Spleen (tissue), 11 donors: ENCODE data around the gene DLG3. TPM values are rescaled to one million over a fixed set of nuclear protein-coding genes. Genes with fewer than 3 reads are reported as not detected.

ENCODE experiments used
- DNase-seq: peaks from one replicate; pipeline ENCODE4 v3.0.0-alpha.2; 2020
- H3K27ac ChIP-seq, 8 donors: fragments of 200-600 bp; sonication (generic) in 7 of 8; 1 replicate in 4 of 8; 2 replicates in 4 of 8; pipeline versions ENCODE4 v1.5.0 to v1.8.0; 2016 to 2021; ENCODE audit warnings: inconsistent platforms in 4 of 8, mild to moderate bottlenecking in 4 of 8, moderate library complexity in 1 of 8
- H3K27me3 ChIP-seq, 7 donors: fragments of 200-600 bp; sonication (generic) in 6 of 7; replicated peaks in 1 of 7; 1 replicate in 4 of 7; 2 replicates in 3 of 7; pipeline versions ENCODE4 v1.5.0 to v1.8.0; 2016 to 2021; ENCODE audit warnings: inconsistent platforms in 3 of 7, mild to moderate bottlenecking in 1 of 7
- H3K36me3 ChIP-seq, 6 donors: fragments of 200-600 bp; sonication (generic) in 5 of 6; 1 replicate in 4 of 6; 2 replicates in 2 of 6; pipeline versions ENCODE4 v1.5.0 to v1.8.0; 2016 to 2021; ENCODE audit warnings: inconsistent platforms in 2 of 6
- H3K4me1 ChIP-seq, 6 donors: fragments of 200-600 bp; sonication (generic) in 5 of 6; 1 replicate in 3 of 6; 2 replicates in 3 of 6; pipeline versions ENCODE4 v1.5.0 to v1.8.0; 2016 to 2021; ENCODE audit warnings: inconsistent platforms in 3 of 6
- H3K4me3 ChIP-seq, 8 donors: fragments of 200-600 bp; sonication (generic) in 7 of 8; 1 replicate in 4 of 8; 2 replicates in 4 of 8; pipeline versions ENCODE4 v1.5.0 to v1.8.0; 2016 to 2021; ENCODE audit warnings: inconsistent platforms in 4 of 8, mild to moderate bottlenecking in 4 of 8, moderate library complexity in 2 of 8
- H3K9me3 ChIP-seq, 8 donors: fragments of 200-600 bp; sonication (generic) in 7 of 8; 1 replicate in 4 of 8; 2 replicates in 4 of 8; pipeline versions ENCODE4 v1.5.0 to v1.8.0; 2016 to 2021; ENCODE audit warnings: inconsistent platforms in 4 of 8
- POLR2A ChIP-seq, 3 donors: fragments of 450-650 bp; IDR thresholded peaks; one replicate each; pipeline ENCODE4 v1.5.1; 2017; ENCODE audit warnings: antibody characterized with exemption in 3 of 3, mild to moderate bottlenecking in 1 of 3
- POLR2AphosphoS5 ChIP-seq, 3 donors: sonication (generic); formaldehyde crosslinking; IDR thresholded peaks; one replicate each; pipeline ENCODE4 v1.5.1; 2017; ENCODE audit warnings: antibody characterized with exemption in 3 of 3
- WGBS, 5 donors: extraction: QIAGEN DNeasy Blood & Tissue Kit in 3 of 5; methylation state at CpG; one replicate each; pipeline versions ENCODE4 v1.1.5 to v1.1.7; 2013 to 2018; 5-methylcytosine and 5-hydroxymethylcytosine counted together
- intact Hi-C: fragments of 100-400 bp; cut with DNase I; formaldehyde crosslinking; loops from one replicate; pipeline ENCODE4 v1.15.0; 2023; ENCODE audit warnings: low total_unique reads
- polyA plus RNA-seq, 3 donors: library from polyadenylated mRNA; stranded (reverse); fragments of 200-250 nt; gene quantifications; one replicate each; pipeline ENCODE4 v1.2.1, GENCODE V29; 2013
- total RNA-seq, 7 donors: library from RNA; depleted of rRNA in 3 of 7; stranded (reverse); fragments of >200 nt in 3 of 7; fragmentation: NEBNext Ultra II Directional in 4 of 7; extraction: Animal tissue kit (Norgen Biotek cat#: 25700) in 4 of 7; gene quantifications; one replicate each; pipeline versions ENCODE4 v1.1.0 to v1.2.1, GENCODE V29; 2016 to 2021
- TF ChIP-seq, protein P1 (sequence below), 11 experiments: fragments of 200-600 bp in 7 of 11; fragments of 450-650 bp in 4 of 11; sonication (generic) in 4 of 11; IDR thresholded peaks in 8 of 11; conservative IDR thresholded peaks in 3 of 11; 1 replicate in 7 of 11; 2 replicates in 4 of 11; pipeline versions ENCODE4 v1.4.0 to v1.8.0; 2016 to 2021; ENCODE audit warnings: antibody characterized with exemption in 11 of 11, inconsistent platforms in 4 of 11, mild to moderate bottlenecking in 1 of 11
- donor health status: healthy with polysubstance abuse.
- donor health status: DM: no; HTN: no; CAD: no; lungs with moderate emphysema.
- donor health status: DM: no; HTN: no; CAD: no.
- donor health status: Bipolar disorder and iron deficiency.
- donor health status: healthy.
- donor health status: DM: no; HTN: no; CAD: no.
- donor health status: DM: yes; HTN: yes; CAD: no.

DLG3 gene
- total and polyA plus RNA-seq, 10 donors: 2.7 to 46.3 (median 35.5) TPM

DNA sequence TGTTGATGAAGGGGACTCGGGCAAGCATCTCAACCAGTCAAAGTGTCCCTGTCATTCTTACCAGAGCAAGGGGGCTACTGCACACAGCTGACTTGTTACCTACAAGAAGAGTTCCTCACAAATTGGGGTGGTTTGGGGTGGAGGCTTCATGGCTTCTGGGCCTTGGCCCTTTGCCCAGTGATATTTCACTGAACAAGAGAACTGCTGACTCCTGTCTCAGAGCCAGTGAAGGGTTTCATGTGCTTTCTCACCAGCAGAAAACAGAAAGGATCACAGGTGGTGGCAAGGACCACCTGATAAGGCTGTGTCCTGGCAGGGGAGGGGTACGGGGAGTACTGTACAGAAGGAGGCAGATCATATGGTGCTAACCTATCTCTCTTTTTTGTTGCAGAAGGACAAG lies 53.5 kb downstream of the DLG3 start:
- H3K36me3 ChIP-seq: peaks cover 0 to 80% (median 4%) of the 10 kb centered on the region in 6 donors
- TF ChIP-seq, protein P1, sequence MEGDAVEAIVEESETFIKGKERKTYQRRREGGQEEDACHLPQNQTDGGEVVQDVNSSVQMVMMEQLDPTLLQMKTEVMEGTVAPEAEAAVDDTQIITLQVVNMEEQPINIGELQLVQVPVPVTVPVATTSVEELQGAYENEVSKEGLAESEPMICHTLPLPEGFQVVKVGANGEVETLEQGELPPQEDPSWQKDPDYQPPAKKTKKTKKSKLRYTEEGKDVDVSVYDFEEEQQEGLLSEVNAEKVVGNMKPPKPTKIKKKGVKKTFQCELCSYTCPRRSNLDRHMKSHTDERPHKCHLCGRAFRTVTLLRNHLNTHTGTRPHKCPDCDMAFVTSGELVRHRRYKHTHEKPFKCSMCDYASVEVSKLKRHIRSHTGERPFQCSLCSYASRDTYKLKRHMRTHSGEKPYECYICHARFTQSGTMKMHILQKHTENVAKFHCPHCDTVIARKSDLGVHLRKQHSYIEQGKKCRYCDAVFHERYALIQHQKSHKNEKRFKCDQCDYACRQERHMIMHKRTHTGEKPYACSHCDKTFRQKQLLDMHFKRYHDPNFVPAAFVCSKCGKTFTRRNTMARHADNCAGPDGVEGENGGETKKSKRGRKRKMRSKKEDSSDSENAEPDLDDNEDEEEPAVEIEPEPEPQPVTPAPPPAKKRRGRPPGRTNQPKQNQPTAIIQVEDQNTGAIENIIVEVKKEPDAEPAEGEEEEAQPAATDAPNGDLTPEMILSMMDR (IDR thresholded peaks at IDR 0.05 in 8 of 11, conservative IDR thresholded peaks at IDR 0.05 in 3 of 11): no peak
- no peak for TF ChIP-seq POLR2AphosphoS5 (IDR thresholded peaks at IDR 0.05)
- no peak for TF ChIP-seq POLR2A (IDR thresholded peaks at IDR 0.05)
- DNase-seq: no peak
- no peak overlapping the region for H3K27ac ChIP-seq
- WGBS, 5 donors: 74 to 100% (median 92%) methylated on average over 1 to 2 of the region's 2 CpGs
- no peaks in the 10 kb centered on the region for H3K27me3 ChIP-seq
- no peaks in the 10 kb centered on the region for H3K4me1 ChIP-seq
- intact Hi-C loops: no loop called here
- H3K4me3 ChIP-seq: no peak overlapping the region
- H3K9me3 ChIP-seq: no peaks in the 10 kb centered on the region

DNA sequence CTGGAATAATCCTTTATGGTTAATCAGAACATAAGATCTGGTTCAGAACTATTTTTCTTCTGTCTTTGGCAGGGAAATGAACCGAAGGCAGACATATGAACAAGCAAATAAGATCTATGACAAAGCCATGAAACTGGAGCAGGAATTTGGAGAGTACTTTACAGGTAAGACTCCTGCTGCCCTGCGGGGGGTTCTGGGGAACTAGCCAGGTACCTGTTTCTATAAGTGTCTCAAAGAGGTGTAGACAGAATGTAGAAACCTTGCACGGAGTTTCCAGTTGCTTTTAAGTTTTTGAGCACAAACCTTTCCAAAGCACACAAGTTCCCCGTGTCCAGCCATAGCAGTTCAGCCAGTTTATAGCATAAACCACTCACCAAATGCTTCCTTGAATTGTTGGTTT lies 56.2 kb downstream of the DLG3 start:
- Histone ChIP-seq H3K4me3 (no peak overlapping the region), H3K36me3 (peaks cover 0 to 66% (median 4%) of the 10 kb centered on the region in 6 donors), H3K27ac (no peak overlapping the region), H3K4me1 (no peaks in the 10 kb centered on the region), H3K9me3 (no peaks in the 10 kb centered on the region), H3K27me3 (no peaks in the 10 kb centered on the region)
- no peak for TF ChIP-seq POLR2A (IDR thresholded peaks at IDR 0.05)
- TF ChIP-seq POLR2AphosphoS5 (IDR thresholded peaks at IDR 0.05): no peak
- TF ChIP-seq, protein P1 (IDR thresholded peaks at IDR 0.05 in 8 of 11, conservative IDR thresholded peaks at IDR 0.05 in 3 of 11): no peak
- intact Hi-C loops: no loop called here
- 78 to 98% (median 94%) methylated on average over 4 of the region's 4 CpGs for WGBS, 5 donors
- DNase-seq: no peak

DNA sequence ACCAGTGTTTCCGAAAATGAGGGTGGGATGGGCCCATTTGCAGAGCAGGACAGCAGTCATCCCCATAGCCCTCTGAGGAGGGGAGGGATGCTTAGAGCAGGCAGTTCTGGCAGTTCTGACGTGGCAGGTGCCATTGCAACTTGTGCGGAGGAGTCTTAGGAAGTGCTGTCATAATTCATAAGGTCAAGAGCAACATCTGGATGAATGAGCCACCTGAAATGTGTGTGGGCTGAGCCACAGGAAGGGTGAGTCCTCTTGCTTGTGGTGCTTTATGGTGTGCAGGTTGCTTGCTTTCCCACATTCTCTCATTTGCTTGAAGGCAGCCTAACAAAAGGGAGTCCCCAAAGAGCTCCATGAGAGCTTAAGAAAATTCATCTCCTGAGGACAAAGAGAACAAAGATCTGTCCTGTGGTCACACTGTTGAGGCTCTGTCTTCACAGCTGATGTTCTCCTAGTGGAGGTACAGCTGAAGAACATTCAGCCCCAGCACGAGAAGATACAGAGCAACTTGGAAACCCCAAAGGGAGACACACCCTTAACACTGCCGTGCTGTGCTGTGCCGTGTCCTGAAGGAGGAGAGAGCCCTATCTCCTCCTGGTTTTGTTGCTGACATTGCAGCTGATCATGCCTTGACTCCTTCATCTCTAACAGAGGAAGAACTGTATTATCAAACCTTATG lies 60.3 kb downstream of the DLG3 start:
- DNase-seq: no peak
- Histone ChIP-seq H3K4me1 (no peaks in the 10 kb centered on the region), H3K4me3 (no peak overlapping the region), H3K27me3 (no peaks in the 10 kb centered on the region), H3K36me3 (peaks cover 0 to 37% (median 4%) of the 10 kb centered on the region in 6 donors), H3K9me3 (no peaks in the 10 kb centered on the region), H3K27ac (no peak overlapping the region)
- intact Hi-C loops: no loop called here
- WGBS, 5 donors: 71 to 94% (median 82%) methylated on average over 6 of the region's 6 CpGs
- TF ChIP-seq POLR2A (IDR thresholded peaks at IDR 0.05) (no peak), POLR2AphosphoS5 (IDR thresholded peaks at IDR 0.05) (no peak)
- TF ChIP-seq, protein P1 (IDR thresholded peaks at IDR 0.05 in 8 of 11, conservative IDR thresholded peaks at IDR 0.05 in 3 of 11): no peak

DNA sequence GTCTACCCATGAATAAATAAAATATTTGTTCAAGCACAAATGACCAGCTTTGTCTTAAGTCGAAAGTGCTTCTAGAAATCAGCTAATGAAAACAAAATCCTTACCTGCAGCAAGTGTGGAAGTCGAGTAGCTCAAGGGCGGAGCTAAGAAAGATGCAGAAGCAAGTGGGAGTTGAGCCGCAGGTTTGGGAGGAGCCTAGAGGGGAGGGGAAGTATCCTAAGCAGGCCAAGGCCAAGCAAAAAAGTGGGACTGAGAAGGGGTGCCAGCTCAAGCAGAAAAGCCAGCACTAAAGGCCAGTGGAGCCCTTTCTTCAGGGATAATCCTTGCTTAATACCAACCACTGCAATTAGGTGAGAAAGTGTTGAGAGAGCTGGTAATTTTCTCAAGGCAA lies 60.8 kb downstream of the DLG3 start:
- intact Hi-C loops: no loop called here
- H3K36me3 ChIP-seq: peaks cover 0 to 32% (median 4%) of the 10 kb centered on the region in 6 donors
- TF ChIP-seq POLR2AphosphoS5 (IDR thresholded peaks at IDR 0.05) (no peak), POLR2A (IDR thresholded peaks at IDR 0.05) (no peak)
- TF ChIP-seq, protein P1 (IDR thresholded peaks at IDR 0.05 in 8 of 11, conservative IDR thresholded peaks at IDR 0.05 in 3 of 11): no peak
- no peak overlapping the region for H3K27ac ChIP-seq
- no peaks in the 10 kb centered on the region for H3K27me3 ChIP-seq
- H3K9me3 ChIP-seq: no peaks in the 10 kb centered on the region
- H3K4me3 ChIP-seq: no peak overlapping the region
- no peak for DNase-seq
- WGBS, 5 donors: 55 to 87% (median 75%) methylated on average over 4 of the region's 4 CpGs
- H3K4me1 ChIP-seq: no peaks in the 10 kb centered on the region
